GM12878 (cell line): ENCODE data around the gene STAC2. TPM values are rescaled to one million over a fixed set of nuclear protein-coding genes. Genes with fewer than 3 reads are reported as not detected.

Source experiments
- ATAC-seq: fragments of 200-7000 bp; cut with Tn5 transposase; 3 replicates; pipeline ENCODE4 v1.9.1; 2020; ENCODE audit warnings: mild to moderate bottlenecking, moderate library complexity
- BruUV-seq: library from RNA; stranded (reverse); fragments of 400-500 nt; replicated peaks from 2 replicates; lab custom pipeline; 2021; lab: Mats Ljungman, UMichigan
- CTCF ChIA-PET: fragments of 300-600 bp; sonication (Branson Sonifier 250); formaldehyde crosslinking; extraction: SDS; loops from one replicate; lab custom pipeline; 2021; ENCODE audit warnings: inconsistent platforms; lab: Yijun Ruan, JAX
- POLR2A ChIA-PET: fragments of 350-600 bp; formaldehyde crosslinking; extraction: SDS; loops from one replicate; lab custom pipeline; 2021; ENCODE audit warnings: inconsistent platforms; lab: Charles Lee
- RAD21 ChIA-PET: fragments of 300-600 bp; sonication (Branson Sonifier 250); formaldehyde crosslinking; loops from one replicate; lab custom pipeline; 2023; ENCODE audit warnings: antibody characterized with exemption; ENCODE audit not compliant: unreplicated experiment; lab: Charles Lee
- SMC1A ChIA-PET: fragments of 300-600 bp; sonication (Branson Sonifier 250); formaldehyde crosslinking; loops from one replicate; lab custom pipeline; 2023; ENCODE audit not compliant: unreplicated experiment, uncharacterized antibody; lab: Charles Lee
- DNase-seq: peaks from one replicate; pipeline ENCODE4 v3.0.0-alpha.2; 2011; ENCODE audit warnings: low read depth, low spot score
- FAIRE-seq: peaks from 3 replicates; lab custom pipeline; 2011; peaks lifted over from hg19 to GRCh38; lab: Jason Lieb, UNC
- H2AFZ ChIP-seq: 2 replicates; pipeline ENCODE4 v1.6.0; 2011; ENCODE audit warnings: low read depth, low read length, control low read depth; ENCODE audit not compliant: control insufficient read depth
- H3K27ac ChIP-seq: 2 replicates; pipeline ENCODE4 v1.5.1; 2011; ENCODE audit warnings: control low read depth; ENCODE audit not compliant: control insufficient read depth, insufficient read depth
- H3K27me3 ChIP-seq, 2 experiments: replicated peaks in 1 of 2; 2 replicates each; pipeline versions ENCODE4 v1.6.0 to v1.6.1; 2011; ENCODE audit warnings: low read length in 1 of 2; ENCODE audit not compliant: control insufficient read depth in 2 of 2, insufficient read depth in 2 of 2
- H3K36me3 ChIP-seq, 2 experiments: 2 replicates each; pipeline ENCODE4 v1.5.1; 2011; ENCODE audit warnings: low read length in 1 of 2; ENCODE audit not compliant: control insufficient read depth in 2 of 2, insufficient read depth in 2 of 2
- H3K4me1 ChIP-seq: 2 replicates; pipeline ENCODE4 v1.6.1; 2011; ENCODE audit warnings: mild to moderate bottlenecking, low read length, moderate library complexity, mixed read lengths; ENCODE audit not compliant: control insufficient read depth, insufficient read depth
- H3K4me2 ChIP-seq: 2 replicates; pipeline ENCODE4 v1.6.0; 2011; ENCODE audit warnings: control low read depth; ENCODE audit not compliant: control insufficient read depth, insufficient read depth
- H3K4me3 ChIP-seq: fragments of 200-600 bp; sonication (generic); 2 replicates; pipeline ENCODE4 v1.5.1; 2016
- H3K79me2 ChIP-seq: 2 replicates; pipeline ENCODE4 v1.6.0; 2011; ENCODE audit warnings: low read length; ENCODE audit not compliant: control insufficient read depth, insufficient read depth
- H3K9ac ChIP-seq: 2 replicates; pipeline ENCODE4 v1.8.0; 2011; ENCODE audit warnings: low read length, control low read depth, mixed read lengths; ENCODE audit not compliant: control insufficient read depth, insufficient read depth
- H3K9me3 ChIP-seq: replicated peaks from 3 replicates; pipeline ENCODE4 v1.5.1; 2011; ENCODE audit warnings: mild to moderate bottlenecking, low read length; ENCODE audit not compliant: control insufficient read depth, insufficient read depth
- H4K20me1 ChIP-seq: 2 replicates; pipeline ENCODE4 v1.6.0; 2011; ENCODE audit not compliant: control insufficient read depth, insufficient read depth
- E2F4 ChIP-seq: IDR thresholded peaks from 2 replicates; pipeline ENCODE4 v1.6.1; 2012; ENCODE audit warnings: low read depth, low read length, improper control_type of control experiment
- ESRRA ChIP-seq: IDR thresholded peaks from 2 replicates; pipeline ENCODE4 v1.6.1; 2012; ENCODE audit warnings: mild to moderate bottlenecking, low read length, improper control_type of control experiment
- ETV6 ChIP-seq, 2 experiments: fragments of 450-650 bp in 1 of 2; IDR thresholded peaks in 1 of 2; conservative IDR thresholded peaks in 1 of 2; 2 replicates each; pipeline ENCODE4 v1.6.1; 2014; ENCODE audit warnings: antibody characterized with exemption in 1 of 2, borderline replicate concordance in 1 of 2, low read depth in 1 of 2, mild to moderate bottlenecking in 1 of 2, moderate library complexity in 1 of 2
- EZH2 ChIP-seq: IDR thresholded peaks from 2 replicates; pipeline ENCODE4 v1.6.1; 2012; ENCODE audit warnings: low read depth, mild to moderate bottlenecking, control low read depth, inconsistent platforms, low read length, borderline replicate concordance; ENCODE audit not compliant: control insufficient read depth
- NBN ChIP-seq: fragments of 450-650 bp; IDR thresholded peaks from 2 replicates; pipeline ENCODE4 v1.6.1; 2016
- RCOR1 ChIP-seq: conservative IDR thresholded peaks from 2 replicates; pipeline ENCODE4 v1.6.1; 2012; ENCODE audit warnings: low read depth, low read length, improper control_type of control experiment
- RUNX3 ChIP-seq: IDR thresholded peaks from 2 replicates; pipeline ENCODE4 v1.6.1; 2012; ENCODE audit warnings: low read length, inconsistent platforms
- SIX5 ChIP-seq: IDR thresholded peaks from 2 replicates; pipeline ENCODE4 v1.6.1; 2011; ENCODE audit warnings: mild to moderate bottlenecking, low read depth, low read length, moderate library complexity; ENCODE audit not compliant: severe bottlenecking
- SRF ChIP-seq, 2 experiments: IDR thresholded peaks; 2 replicates each; pipeline ENCODE4 v1.6.1; 2011; ENCODE audit warnings: low read depth in 2 of 2, low read length in 2 of 2, mild to moderate bottlenecking in 1 of 2, moderate library complexity in 1 of 2
- WGBS: methylation state at CpG from one replicate; pipeline ENCODE4 v1.1.6; 2016; ENCODE audit warnings: low lambda C conversion rate; ENCODE audit not compliant: insufficient replicate concordance, insufficient coverage; ENCODE audit errors: missing lambda C conversion rate; 5-methylcytosine and 5-hydroxymethylcytosine counted together
- in situ Hi-C: fragments of 300-500 bp; cut with MboI; formaldehyde crosslinking; loops from 9 replicates; pipeline ENCODE4 v1.14.3; 2018; ENCODE audit warnings: mixed read lengths
- intact Hi-C: fragments of 100-400 bp; cut with micrococcal nuclease; formaldehyde crosslinking; loops from one replicate; pipeline ENCODE4 v1.14.2; 2022; ENCODE audit not compliant: unreplicated experiment
- polyA plus RNA-seq, 11 experiments: library from polyadenylated mRNA; depleted of rRNA in 4 of 11; unstranded in 6 of 11; stranded (reverse) in 5 of 11; fragments of >200 nt; fragmentation: Nextera tagmentation in 4 of 11; fragmentation: Illumina TruSeq in 1 of 11; extraction: Ambion mirVana in 4 of 11; extraction: Trizol in 1 of 11; gene quantifications; 1 replicate in 1 of 11; 2 replicates in 10 of 11; pipeline versions ENCODE4 v1.2.1 to v1.2.3, GENCODE V29; 2011 to 2016; ENCODE audit warnings: inconsistent platforms in 2 of 11, missing spikeins in 2 of 11, low read depth in 1 of 11
- total RNA-seq, 4 experiments: library from RNA; depleted of rRNA in 3 of 4; stranded (reverse); fragments of >200 nt in 3 of 4; fragmentation: Illumina TruSeq in 1 of 4; extraction: Trizol in 1 of 4; gene quantifications; 2 replicates each; pipeline versions ENCODE4 v1.2.1 to v1.2.3, GENCODE V29; 2013 to 2021

Gene STAC2
- total and polyA plus RNA-seq, 10 of the 15 experiments (the other 5 are each of a cell fraction or from before 2014, with no cell fraction given), result 0.04 TPM; not detected in 9

- Histone ChIP-seq H3K9me3 (no peaks in the 10 kb centered on the region), H4K20me1 (no peaks in the 10 kb centered on the region), H3K27ac (no peak overlapping the region), H3K9ac (no peak overlapping the region), H3K36me3 (no peaks in the 10 kb centered on the region), H2AFZ (no peak overlapping the region), H3K4me1 (no peaks in the 10 kb centered on the region), H3K79me2 (no peaks in the 10 kb centered on the region), H3K4me3 (no peak overlapping the region), H3K4me2 (no peak overlapping the region), H3K27me3 (peaks cover 4 to 8% of the 10 kb centered on the region in 2 experiments; a peak in 3 of 4 replicates)
- TF ChIP-seq NBN (no peak), SRF (IDR thresholded peaks at IDR 0.05; ENCODE audit: low read depth in 2 of 2, low read length in 2 of 2) (no peak), RCOR1 (no peak), SIX5 (no peak), E2F4 (no peak), ESRRA (no peak), EZH2 (no peak), ETV6 (conservative IDR thresholded peaks at IDR 0.05 in 1 of 2, IDR thresholded peaks at IDR 0.05 in 1 of 2; ENCODE audit: borderline replicate concordance in 1 of 2, low read depth in 1 of 2) (no peak), RUNX3 (no peak)
- DNase-seq, result no peak
- intact Hi-C loops (no loop called here), in situ Hi-C loops (no loop called here)
- ChIA-PET CTCF (interaction anchor here (1.4 to 1.6 kb wide), 2 partner anchors 18 kb away, joined by 3 to 4 read pairs; no protein-coding TSS in a partner anchor), POLR2A (no interaction called here), RAD21 (no interaction called here), SMC1A (no interaction called here)
- ATAC-seq, result no peak
- no TSS peak for BruUV-seq
- 28% methylated on average over 21 of the region's 24 CpGs for WGBS
- no peak for FAIRE-seq
Measured at GRCh38 chr17:39225959-39226683, 376 bp upstream of the STAC2 start.
